H9 (cell line): ENCODE results near the gene OOEP. TPM values are rescaled to one million over a fixed set of nuclear protein-coding genes. Genes with fewer than 3 reads are reported as not detected.

Experiments
- DNase-seq: peaks from one replicate; pipeline ENCODE4 v3.0.0-alpha.2; 2017
- H2AFZ ChIP-seq: one replicate; pipeline ENCODE4 v1.6.1; 2013; ENCODE audit warnings: mild to moderate bottlenecking, low read length, control low read depth, moderate library complexity
- H2AK5ac ChIP-seq: 2 replicates; pipeline ENCODE4 v1.6.1; 2013; ENCODE audit warnings: low read length, control low read depth, mixed read lengths; ENCODE audit not compliant: insufficient read length
- H2BK120ac ChIP-seq: one replicate; pipeline ENCODE4 v1.6.1; 2013; ENCODE audit warnings: low read depth, mild to moderate bottlenecking, low read length, control low read depth, inconsistent platforms; ENCODE audit not compliant: poor library complexity, severe bottlenecking
- H2BK12ac ChIP-seq: 2 replicates; pipeline ENCODE4 v1.6.1; 2013; ENCODE audit warnings: low read length, control low read depth, mixed read lengths, low read depth; ENCODE audit not compliant: insufficient read length
- H2BK15ac ChIP-seq: 2 replicates; pipeline ENCODE4 v1.6.1; 2013; ENCODE audit warnings: low read depth, low read length, control low read depth
- H2BK20ac ChIP-seq: one replicate; pipeline ENCODE4 v1.6.1; 2013; ENCODE audit warnings: low read depth, mild to moderate bottlenecking, low read length, control low read depth, inconsistent platforms; ENCODE audit not compliant: poor library complexity, severe bottlenecking
- H2BK5ac ChIP-seq: 2 replicates; pipeline ENCODE4 v1.6.1; 2013; ENCODE audit warnings: low read length, control low read depth, mixed read lengths; ENCODE audit not compliant: insufficient read length
- H3K14ac ChIP-seq: 2 replicates; pipeline ENCODE4 v1.6.1; 2013; ENCODE audit warnings: low read length, control low read depth; ENCODE audit not compliant: insufficient read depth
- H3K18ac ChIP-seq: 2 replicates; pipeline ENCODE4 v1.6.1; 2013; ENCODE audit warnings: low read depth, mild to moderate bottlenecking, mixed read lengths, low read length, control low read depth; ENCODE audit not compliant: insufficient read length
- H3K23ac ChIP-seq: 2 replicates; pipeline ENCODE4 v1.6.1; 2013; ENCODE audit warnings: low read length, control low read depth, mixed read lengths, low read depth; ENCODE audit not compliant: insufficient read length
- H3K23me2 ChIP-seq: 2 replicates; pipeline ENCODE4 v1.6.1; 2013; ENCODE audit warnings: low read depth, mild to moderate bottlenecking, mixed read lengths, low read length, control low read depth; ENCODE audit not compliant: insufficient read length, poor library complexity, severe bottlenecking
- H3K27ac ChIP-seq: 2 replicates; pipeline ENCODE4 v1.5.1; 2013; ENCODE audit warnings: low read length, control low read depth, mixed read lengths, low read depth; ENCODE audit not compliant: insufficient read length
- H3K27me3 ChIP-seq: 2 replicates; pipeline ENCODE4 v1.6.1; 2013; ENCODE audit warnings: low read length, control low read depth, inconsistent platforms; ENCODE audit not compliant: insufficient read depth
- H3K4ac ChIP-seq: 2 replicates; pipeline ENCODE4 v1.6.1; 2013; ENCODE audit warnings: low read depth, mild to moderate bottlenecking, control low read depth, inconsistent platforms, low read length, moderate library complexity
- H3K4me1 ChIP-seq: 2 replicates; pipeline ENCODE4 v1.6.1; 2013; ENCODE audit warnings: low read length, control low read depth, inconsistent platforms; ENCODE audit not compliant: insufficient read depth
- H3K4me2 ChIP-seq: 2 replicates; pipeline ENCODE4 v1.6.1; 2013; ENCODE audit warnings: low read length, control low read depth, mixed read lengths; ENCODE audit not compliant: insufficient read length, insufficient read depth
- H3K56ac ChIP-seq: 2 replicates; pipeline ENCODE4 v1.6.1; 2013; ENCODE audit warnings: low read depth, mild to moderate bottlenecking, mixed read lengths, low read length, control low read depth; ENCODE audit not compliant: insufficient read length
- H3K79me1 ChIP-seq: 2 replicates; pipeline ENCODE4 v1.6.1; 2013; ENCODE audit warnings: low read depth, mild to moderate bottlenecking, moderate library complexity, low read length, control low read depth, inconsistent platforms; ENCODE audit not compliant: insufficient read depth, poor library complexity, severe bottlenecking
- H3K79me2 ChIP-seq: 2 replicates; pipeline ENCODE4 v1.6.1; 2013; ENCODE audit warnings: low read length, control low read depth, inconsistent platforms; ENCODE audit not compliant: insufficient read depth
- H3K9ac ChIP-seq: 2 replicates; pipeline ENCODE4 v1.6.1; 2013; ENCODE audit warnings: low read length, control low read depth, mixed read lengths; ENCODE audit not compliant: insufficient read length; ENCODE audit errors: extremely low read depth
- H3K9me3 ChIP-seq: one replicate; pipeline ENCODE4 v1.6.1; 2013; ENCODE audit warnings: low read depth, low read length, inconsistent platforms; ENCODE audit not compliant: control insufficient read depth
- H3T11ph ChIP-seq: one replicate; pipeline ENCODE4 v1.6.1; 2013; ENCODE audit warnings: mild to moderate bottlenecking, low read length, control low read depth, inconsistent platforms
- H4K20me1 ChIP-seq: one replicate; pipeline ENCODE4 v1.6.1; 2013; ENCODE audit not compliant: control insufficient read depth, insufficient read length, insufficient read depth
- H4K5ac ChIP-seq: 2 replicates; pipeline ENCODE4 v1.6.1; 2013; ENCODE audit warnings: low read depth, mild to moderate bottlenecking, mixed read lengths, low read length, control low read depth; ENCODE audit not compliant: insufficient read length
- H4K8ac ChIP-seq: replicated peaks from 2 replicates; pipeline ENCODE4 v1.6.1; 2013; ENCODE audit warnings: low read length, control low read depth, mixed read lengths, low read depth; ENCODE audit not compliant: insufficient read length
- H4K91ac ChIP-seq: 2 replicates; pipeline ENCODE4 v1.6.1; 2013; ENCODE audit warnings: low read depth, mild to moderate bottlenecking, moderate library complexity, mixed read lengths, low read length, control low read depth; ENCODE audit not compliant: insufficient read length
- H3K27ac Mint-ChIP-seq, 3 experiments: 2 replicates in 2 of 3; 3 replicates in 1 of 3; pipeline ENCODE4 v1.8.0; 2020 to 2021; ENCODE audit warnings: mixed read lengths in 3 of 3, mild to moderate bottlenecking in 1 of 3, moderate library complexity in 1 of 3
- H3K27me3 Mint-ChIP-seq: 2 replicates; pipeline ENCODE4 v1.8.0; 2021; ENCODE audit warnings: low read depth, mild to moderate bottlenecking, moderate library complexity, mixed read lengths
- H3K36me3 Mint-ChIP-seq, 3 experiments: 2 replicates in 2 of 3; 3 replicates in 1 of 3; pipeline ENCODE4 v1.8.0; 2020 to 2021; ENCODE audit warnings: low read depth in 3 of 3, mixed read lengths in 3 of 3; ENCODE audit not compliant: insufficient read depth in 1 of 3
- H3K4me1 Mint-ChIP-seq, 2 experiments: 2 replicates each; pipeline ENCODE4 v1.8.0; 2020; ENCODE audit warnings: mixed read lengths in 2 of 2
- H3K4me3 Mint-ChIP-seq, 2 experiments: 2 replicates in 1 of 2; 3 replicates in 1 of 2; pipeline ENCODE4 v1.8.0; 2020 to 2021; ENCODE audit warnings: mild to moderate bottlenecking in 2 of 2, mixed read lengths in 2 of 2, moderate library complexity in 1 of 2
- H3K9me3 Mint-ChIP-seq, 2 experiments: 2 replicates in 1 of 2; 3 replicates in 1 of 2; pipeline ENCODE4 v1.8.0; 2020; ENCODE audit warnings: mild to moderate bottlenecking in 2 of 2, mixed read lengths in 2 of 2, moderate library complexity in 1 of 2
- total RNA-seq: library from RNA; stranded (reverse); gene quantifications from 2 replicates; pipeline ENCODE4 v1.2.1, GENCODE V29; 2021
- TF ChIP-seq, protein P1 (sequence below): fragments of 200-600 bp; sonication (generic); conservative IDR thresholded peaks from 3 replicates; pipeline ENCODE4 v1.8.0; 2021; ENCODE audit warnings: antibody characterized with exemption, mild to moderate bottlenecking

OOEP gene
- total RNA-seq, 1 experiment from 2014 or later = not detected

DNA sequence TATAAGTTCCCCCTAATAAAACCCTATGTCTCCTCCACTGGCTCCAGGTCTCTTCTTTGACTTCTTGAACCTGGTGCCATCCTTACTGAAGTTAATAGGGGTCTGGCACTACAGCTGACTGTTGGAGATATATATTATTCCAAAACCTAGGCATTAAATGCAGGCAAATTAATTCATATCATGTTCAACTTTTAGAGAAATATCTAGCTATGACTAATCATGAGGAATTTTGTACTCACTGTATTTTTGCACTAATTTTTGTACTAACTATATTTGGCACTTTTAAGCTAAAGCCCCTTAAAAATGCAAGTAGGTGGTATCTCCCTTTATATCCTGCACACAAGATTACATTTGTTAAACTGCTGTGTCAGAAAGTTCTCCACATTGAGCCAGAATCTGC, 26.5 kb downstream of the OOEP start:
- Histone ChIP-seq H2BK20ac (no peak overlapping the region), H3T11ph (no peak overlapping the region), H3K9me3 (no peaks in the 10 kb centered on the region), H3K4ac (no peak overlapping the region), H4K91ac (no peak overlapping the region), H3K9ac (no peak overlapping the region), H2BK15ac (no peak overlapping the region), H3K23ac (no peak overlapping the region), H3K14ac (no peak overlapping the region), H2BK12ac (no peak overlapping the region), H3K79me2 (no peaks in the 10 kb centered on the region), H2AFZ (no peak overlapping the region), H3K56ac (no peak overlapping the region), H4K5ac (no peak overlapping the region), H4K8ac (no peak overlapping the region), H3K23me2 (no peaks in the 10 kb centered on the region), H4K20me1 (no peaks in the 10 kb centered on the region), H3K4me2 (no peak overlapping the region), H3K27me3 (no peaks in the 10 kb centered on the region), H2BK120ac (no peak overlapping the region), H3K4me1 (no peaks in the 10 kb centered on the region), H2AK5ac (no peak overlapping the region), H3K18ac (no peak overlapping the region), H3K79me1 (no peaks in the 10 kb centered on the region), H3K27ac (no peak overlapping the region), H2BK5ac (no peak overlapping the region)
- Mint-ChIP-seq H3K9me3 (peaks cover 3 to 6% of the 10 kb centered on the region in 2 experiments), H3K27ac (no peak overlapping the region), H3K4me1 (peaks cover 24 to 25% of the 10 kb centered on the region in 2 experiments), H3K27me3 (peaks cover 8% of the 10 kb centered on the region), H3K36me3 (peaks cover 0 to 6% (median 2%) of the 10 kb centered on the region in 3 experiments; a peak in 4 of 7 replicates), H3K4me3 (no peak overlapping the region)
- TF ChIP-seq, protein P1, sequence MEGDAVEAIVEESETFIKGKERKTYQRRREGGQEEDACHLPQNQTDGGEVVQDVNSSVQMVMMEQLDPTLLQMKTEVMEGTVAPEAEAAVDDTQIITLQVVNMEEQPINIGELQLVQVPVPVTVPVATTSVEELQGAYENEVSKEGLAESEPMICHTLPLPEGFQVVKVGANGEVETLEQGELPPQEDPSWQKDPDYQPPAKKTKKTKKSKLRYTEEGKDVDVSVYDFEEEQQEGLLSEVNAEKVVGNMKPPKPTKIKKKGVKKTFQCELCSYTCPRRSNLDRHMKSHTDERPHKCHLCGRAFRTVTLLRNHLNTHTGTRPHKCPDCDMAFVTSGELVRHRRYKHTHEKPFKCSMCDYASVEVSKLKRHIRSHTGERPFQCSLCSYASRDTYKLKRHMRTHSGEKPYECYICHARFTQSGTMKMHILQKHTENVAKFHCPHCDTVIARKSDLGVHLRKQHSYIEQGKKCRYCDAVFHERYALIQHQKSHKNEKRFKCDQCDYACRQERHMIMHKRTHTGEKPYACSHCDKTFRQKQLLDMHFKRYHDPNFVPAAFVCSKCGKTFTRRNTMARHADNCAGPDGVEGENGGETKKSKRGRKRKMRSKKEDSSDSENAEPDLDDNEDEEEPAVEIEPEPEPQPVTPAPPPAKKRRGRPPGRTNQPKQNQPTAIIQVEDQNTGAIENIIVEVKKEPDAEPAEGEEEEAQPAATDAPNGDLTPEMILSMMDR = no peak
- DNase-seq = no peak
